ENCODE data around the gene GHSR. TPM values are rescaled to one million over a fixed set of nuclear protein-coding genes. Genes with fewer than 3 reads are reported as not detected.
A peak's percentile ranks its signal among the peaks of the same experiment; 100 is the strongest.

GHSR gene
- total RNA-seq, 1 experiment from 2014 or later, result not detected

DNA sequence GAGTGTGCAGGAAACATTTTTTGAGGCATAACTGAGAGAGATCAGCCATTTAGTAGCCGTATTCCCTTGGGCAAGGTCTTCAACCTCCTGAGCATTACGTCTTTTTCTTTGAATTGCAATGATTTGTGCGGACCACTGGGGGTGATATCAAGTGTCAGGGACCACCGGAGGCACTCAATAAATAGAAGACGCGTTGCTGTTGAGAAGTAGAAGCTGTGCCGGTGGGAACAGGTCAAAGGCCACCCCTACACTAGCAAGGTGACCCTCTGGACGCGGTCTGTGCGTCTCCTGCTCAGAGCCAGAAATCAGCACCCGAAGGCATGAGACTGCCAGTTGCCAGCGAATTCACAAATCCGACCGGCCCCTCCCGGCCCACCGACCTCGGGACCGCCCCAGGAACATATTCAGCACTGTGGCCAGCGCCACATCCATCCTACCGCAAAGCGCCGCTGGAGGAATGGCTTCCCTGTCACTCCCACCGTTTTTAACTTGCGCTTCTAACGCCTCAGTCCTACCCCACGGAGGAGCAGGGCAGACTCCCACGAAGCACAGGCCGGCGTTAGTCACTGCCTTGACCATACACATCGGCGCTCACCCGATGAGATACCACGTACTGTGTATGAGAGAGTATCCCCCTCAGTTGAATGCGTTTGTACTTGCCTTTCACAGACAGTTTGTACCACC is 1.4 kb upstream of the GHSR start:
- Mint-ChIP-seq H3K4me3 (ENCODE audit: unreplicated experiment) (no peak overlapping the region), H3K36me3 (ENCODE audit: insufficient read depth, unreplicated experiment) (no peaks in the 10 kb centered on the region), H3K9me3 (ENCODE audit: unreplicated experiment) (no peaks in the 10 kb centered on the region), H3K27me3 (ENCODE audit: insufficient read depth, unreplicated experiment) (peaks cover 17% of the 10 kb centered on the region), H3K27ac (ENCODE audit: unreplicated experiment) (no peak overlapping the region), H3K4me1 (ENCODE audit: low read depth, unreplicated experiment) (no peaks in the 10 kb centered on the region)
- intact Hi-C loops (cut with micrococcal nuclease; ENCODE audit: unreplicated experiment), result no loop called here
- ChIA-PET POLR2A (no interaction called here), CTCF (no interaction called here)
- peak in 1 of 2 experiments; percentile 43 for DNase-seq
- no TSS peak for BruUV-seq (replicated peaks)
- Histone ChIP-seq H3K27me3 (replicated peaks; ENCODE audit: control insufficient read depth, insufficient read depth, low read length) (no peaks in the 10 kb centered on the region), H3K36me3 (ENCODE audit: control insufficient read depth, insufficient read depth, low read length) (no peaks in the 10 kb centered on the region), H3K9me3 (no peaks in the 10 kb centered on the region), H3K4me3 (ENCODE audit: low read depth, low read length) (no peak overlapping the region), H3K4me1 (0 out of 2 replicates have a peak, but pooled peaks cover 6% of the 10 kb centered on the region)
- no peak for TF ChIP-seq CTCF (IDR thresholded peaks at IDR 0.05; ENCODE audit: insufficient read depth in 1 of 2, low read depth in 1 of 2, low read length in 1 of 2, severe bottlenecking in 1 of 2, unreplicated experiment in 1 of 2)

- ChIA-PET POLR2A (no interaction called here), CTCF (no interaction called here)
- H3K4me3 Mint-ChIP-seq (ENCODE audit: unreplicated experiment), result no peak overlapping the region
- peaks cover 17% of the 10 kb centered on the region for H3K27me3 Mint-ChIP-seq (ENCODE audit: insufficient read depth, unreplicated experiment)
- Histone ChIP-seq H3K9me3 (no peaks in the 10 kb centered on the region), H3K4me1 (0 out of 2 replicates have a peak, but pooled peaks cover 6% of the 10 kb centered on the region), H3K36me3 (ENCODE audit: control insufficient read depth, insufficient read depth, low read length) (no peaks in the 10 kb centered on the region), H3K27me3 (replicated peaks; ENCODE audit: control insufficient read depth, insufficient read depth, low read length) (no peaks in the 10 kb centered on the region), H3K4me3 (ENCODE audit: low read depth, low read length) (no peak overlapping the region)
- no peaks in the 10 kb centered on the region for H3K9me3 Mint-ChIP-seq (ENCODE audit: unreplicated experiment)
- H3K36me3 Mint-ChIP-seq (ENCODE audit: insufficient read depth, unreplicated experiment), result no peaks in the 10 kb centered on the region
- no TSS peak for BruUV-seq (replicated peaks)
- TF ChIP-seq CTCF (IDR thresholded peaks at IDR 0.05; ENCODE audit: insufficient read depth in 1 of 2, low read depth in 1 of 2, low read length in 1 of 2, severe bottlenecking in 1 of 2, unreplicated experiment in 1 of 2), result no peak
- intact Hi-C loops (cut with micrococcal nuclease; ENCODE audit: unreplicated experiment), result no loop called here
- no peak for DNase-seq
- H3K27ac Mint-ChIP-seq (ENCODE audit: unreplicated experiment), result no peak overlapping the region
- H3K4me1 Mint-ChIP-seq (ENCODE audit: low read depth, unreplicated experiment), result no peaks in the 10 kb centered on the region
Observed at GRCh38 chr3:172448661-172449465, 607 bp upstream of the GHSR start.

DNA sequence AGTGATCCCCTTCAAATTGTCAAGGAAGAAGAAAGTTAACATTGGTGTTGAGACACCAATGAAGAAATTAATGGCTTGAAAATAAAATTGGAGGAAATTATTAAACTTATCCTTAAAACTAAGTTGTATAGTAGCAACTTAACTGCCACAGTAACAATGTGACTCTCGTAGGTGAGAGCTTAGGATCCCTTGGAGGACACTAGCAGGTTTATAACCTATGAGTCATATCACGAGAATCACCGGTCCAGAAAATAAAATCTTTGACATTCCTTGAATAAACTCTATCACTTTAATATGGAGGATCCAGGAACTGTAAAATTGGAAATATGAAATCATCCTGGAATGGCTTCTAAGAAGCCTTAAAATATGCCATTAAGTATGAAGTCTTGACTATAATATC is 2.1 kb downstream of the GHSR start:
- ChIA-PET CTCF (no interaction called here), POLR2A (no interaction called here)
- DNase-seq, result no peak
- H3K4me1 ChIP-seq, result 0 out of 2 replicates have a peak, but pooled peaks cover 6% of the 10 kb centered on the region
- intact Hi-C loops (cut with micrococcal nuclease; ENCODE audit: unreplicated experiment), result no loop called here
- Mint-ChIP-seq H3K36me3 (ENCODE audit: insufficient read depth, unreplicated experiment) (no peaks in the 10 kb centered on the region), H3K4me3 (ENCODE audit: unreplicated experiment) (no peak overlapping the region), H3K9me3 (ENCODE audit: unreplicated experiment) (no peaks in the 10 kb centered on the region), H3K4me1 (ENCODE audit: low read depth, unreplicated experiment) (no peaks in the 10 kb centered on the region), H3K27me3 (ENCODE audit: insufficient read depth, unreplicated experiment) (peaks cover 17% of the 10 kb centered on the region), H3K27ac (ENCODE audit: unreplicated experiment) (no peak overlapping the region)
- H3K27me3 ChIP-seq (replicated peaks; ENCODE audit: control insufficient read depth, insufficient read depth, low read length), result no peaks in the 10 kb centered on the region
- no peaks in the 10 kb centered on the region for H3K9me3 ChIP-seq
- no TSS peak for BruUV-seq (replicated peaks)
- TF ChIP-seq CTCF (IDR thresholded peaks at IDR 0.05; ENCODE audit: insufficient read depth in 1 of 2, low read depth in 1 of 2, low read length in 1 of 2, severe bottlenecking in 1 of 2, unreplicated experiment in 1 of 2), result no peak
- H3K4me3 ChIP-seq (ENCODE audit: low read depth, low read length), result no peak overlapping the region
- H3K36me3 ChIP-seq (ENCODE audit: control insufficient read depth, insufficient read depth, low read length), result no peaks in the 10 kb centered on the region
